Hematopoietic multipotent progenitor cell treated with erythropoietin and hydrocortisone succinate and interleukin-3 and kit ligand, for 15 days (in vitro differentiated cells): ENCODE measurements around the gene RAB39A.

Experiments used
- DNase-seq: peaks from one replicate; pipeline ENCODE4 v3.0.0-alpha.2; 2015; ENCODE audit warnings: low spot score

RAB39A gene

DNA sequence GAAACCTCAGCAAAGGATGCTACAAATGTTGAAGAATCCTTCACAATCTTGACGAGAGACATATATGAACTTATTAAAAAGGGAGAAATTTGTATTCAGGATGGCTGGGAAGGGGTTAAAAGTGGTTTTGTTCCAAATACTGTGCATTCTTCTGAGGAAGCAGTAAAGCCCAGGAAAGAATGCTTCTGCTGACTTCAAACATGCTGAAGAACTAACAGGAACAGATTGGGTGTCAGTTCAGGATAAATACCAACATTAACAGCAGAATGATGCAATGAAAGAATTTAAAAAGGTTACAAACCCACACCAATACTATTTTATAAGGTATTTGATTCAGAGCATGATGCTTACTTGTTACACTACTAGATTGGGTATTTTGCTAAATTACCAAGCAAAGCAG lies 33.9 kb downstream of the RAB39A start:
- no peak for DNase-seq

DNA sequence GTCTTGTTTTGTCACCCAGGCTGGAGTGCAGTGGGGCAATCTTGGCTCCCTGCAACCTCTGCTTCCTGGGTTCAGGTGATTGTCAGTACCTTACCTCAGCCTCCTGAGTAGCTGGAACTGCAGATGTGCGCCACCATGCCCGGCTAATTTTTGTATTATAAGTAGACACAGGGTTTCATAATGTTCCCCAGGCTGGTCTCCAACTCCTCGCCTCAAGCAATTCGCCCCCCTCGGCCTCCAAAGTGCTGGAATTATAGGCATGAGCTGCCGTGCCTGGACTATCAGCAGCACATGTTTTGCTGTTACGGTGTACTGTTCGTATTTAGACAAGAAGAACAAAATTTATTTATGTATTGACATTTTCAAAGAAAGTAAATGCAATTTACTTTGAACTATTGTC lies 34.8 kb downstream of the RAB39A start:
- no peak for DNase-seq

DNA sequence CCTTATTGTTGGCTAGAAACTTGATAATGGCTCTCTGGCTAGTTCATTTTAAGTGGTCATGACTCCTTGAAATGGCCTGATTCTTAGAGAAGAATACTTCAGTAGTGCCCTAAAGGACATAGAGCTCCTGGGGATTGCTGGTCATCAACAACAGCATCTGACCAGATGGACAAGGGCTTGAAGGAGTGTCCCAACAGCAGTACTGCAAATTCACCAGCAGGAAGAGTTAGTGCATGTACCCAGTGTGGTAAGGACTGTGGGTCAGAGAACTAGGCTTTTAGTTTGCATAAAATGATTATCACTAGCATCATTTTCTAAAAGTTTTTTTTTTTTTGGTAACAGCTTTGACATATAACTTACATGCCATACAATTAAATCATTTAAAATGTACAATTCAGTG lies 41.0 kb downstream of the RAB39A start:
- DNase-seq: no peak

DNA sequence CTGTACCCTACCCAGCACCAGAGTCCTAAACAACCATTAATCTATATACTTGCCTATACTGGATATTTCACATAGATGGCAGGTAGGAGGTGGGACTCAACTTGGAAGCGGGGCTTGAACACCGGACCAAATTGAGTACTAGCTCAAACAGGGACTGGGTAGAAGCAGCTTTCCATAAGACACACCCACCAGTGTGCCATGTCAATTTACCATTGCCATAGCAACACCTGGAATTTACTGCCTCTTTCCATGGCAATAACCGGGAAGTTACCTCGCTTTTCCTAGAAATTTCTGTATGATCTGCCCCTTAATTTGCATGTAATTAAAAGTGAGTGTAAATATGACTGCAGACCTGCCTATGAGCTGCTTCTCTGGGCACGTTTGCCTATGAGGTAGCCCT lies 41.8 kb downstream of the RAB39A start:
- no peak for DNase-seq

DNA sequence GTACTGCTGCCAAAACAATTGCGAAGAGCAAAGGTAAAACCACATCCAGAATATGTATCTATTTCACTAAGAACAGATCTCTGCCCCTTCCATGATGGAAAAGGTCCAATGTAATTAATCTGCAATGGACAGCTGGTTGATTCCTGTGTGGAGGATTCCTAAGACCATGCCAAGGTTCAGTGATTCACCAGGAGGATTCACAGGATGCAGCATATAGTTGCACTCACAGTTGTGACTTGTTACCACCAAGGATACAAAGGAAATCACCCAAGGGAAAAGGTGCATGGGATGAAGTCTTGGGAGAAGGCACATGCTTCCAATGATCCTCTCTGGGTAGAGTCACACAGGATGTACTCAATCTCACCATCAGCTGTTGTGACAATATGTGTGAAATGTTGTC lies 45.4 kb downstream of the RAB39A start:
- no peak for DNase-seq

DNA sequence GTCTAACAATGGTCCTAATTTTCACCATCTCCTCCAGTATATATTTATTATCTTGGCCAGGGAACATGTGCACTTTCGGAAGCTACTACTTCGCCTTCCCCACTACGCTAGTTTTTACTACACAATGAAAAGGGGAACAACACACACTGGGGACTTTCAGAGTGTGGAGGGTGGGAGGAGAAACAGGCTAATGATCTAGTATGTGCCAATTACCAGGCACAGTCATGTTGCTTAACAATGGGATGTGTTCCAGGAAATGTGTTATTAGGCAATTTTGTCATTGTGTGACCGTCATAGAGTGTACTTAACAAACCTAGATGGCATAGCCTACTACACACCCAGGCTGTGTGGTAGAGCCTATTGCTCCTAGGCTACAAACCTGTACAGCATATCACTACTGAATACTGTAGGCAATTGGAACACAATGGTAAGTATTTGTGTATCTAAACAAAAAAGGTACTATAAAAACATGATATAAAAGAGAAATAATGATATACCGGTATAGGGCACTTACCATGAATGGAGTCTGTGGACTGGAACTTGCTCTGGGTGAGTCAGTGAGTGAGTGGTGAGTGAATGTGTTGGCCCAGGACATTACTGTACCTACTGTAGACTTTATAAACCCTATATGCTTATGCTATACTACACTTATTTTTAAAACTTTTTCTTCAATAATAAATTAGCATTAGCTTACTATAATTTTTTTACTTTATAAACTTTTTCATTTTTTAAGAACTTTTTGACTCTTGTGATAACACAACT lies 60.3 kb downstream of the RAB39A start:
- DNase-seq: no peak

DNA sequence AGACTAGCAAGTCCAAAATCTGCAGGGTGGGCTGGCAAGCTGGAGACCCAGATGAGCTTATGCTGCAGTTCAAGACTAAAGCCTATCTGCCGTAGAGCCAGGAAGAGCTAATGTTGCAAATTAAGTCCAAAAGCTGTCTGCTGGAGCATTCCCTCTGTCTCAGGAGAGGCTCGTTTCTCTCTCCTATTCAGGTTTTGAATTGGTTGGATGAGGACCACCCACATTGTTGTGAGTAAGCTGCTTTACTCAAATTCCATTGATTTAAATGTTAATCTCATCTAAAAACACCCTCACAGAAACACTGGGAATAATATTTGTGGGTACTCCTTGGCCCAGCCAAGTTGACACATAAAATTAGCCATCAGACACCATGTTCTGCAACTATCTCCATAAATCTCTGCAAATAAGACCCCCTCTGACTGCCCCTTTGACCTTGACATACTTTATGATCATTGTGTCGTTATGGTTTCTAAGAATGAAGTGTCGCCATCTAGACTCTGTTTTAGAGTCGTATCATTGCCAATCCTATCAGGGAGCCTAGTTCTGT lies 63.7 kb downstream of the RAB39A start:
- DNase-seq: no peak

DNA sequence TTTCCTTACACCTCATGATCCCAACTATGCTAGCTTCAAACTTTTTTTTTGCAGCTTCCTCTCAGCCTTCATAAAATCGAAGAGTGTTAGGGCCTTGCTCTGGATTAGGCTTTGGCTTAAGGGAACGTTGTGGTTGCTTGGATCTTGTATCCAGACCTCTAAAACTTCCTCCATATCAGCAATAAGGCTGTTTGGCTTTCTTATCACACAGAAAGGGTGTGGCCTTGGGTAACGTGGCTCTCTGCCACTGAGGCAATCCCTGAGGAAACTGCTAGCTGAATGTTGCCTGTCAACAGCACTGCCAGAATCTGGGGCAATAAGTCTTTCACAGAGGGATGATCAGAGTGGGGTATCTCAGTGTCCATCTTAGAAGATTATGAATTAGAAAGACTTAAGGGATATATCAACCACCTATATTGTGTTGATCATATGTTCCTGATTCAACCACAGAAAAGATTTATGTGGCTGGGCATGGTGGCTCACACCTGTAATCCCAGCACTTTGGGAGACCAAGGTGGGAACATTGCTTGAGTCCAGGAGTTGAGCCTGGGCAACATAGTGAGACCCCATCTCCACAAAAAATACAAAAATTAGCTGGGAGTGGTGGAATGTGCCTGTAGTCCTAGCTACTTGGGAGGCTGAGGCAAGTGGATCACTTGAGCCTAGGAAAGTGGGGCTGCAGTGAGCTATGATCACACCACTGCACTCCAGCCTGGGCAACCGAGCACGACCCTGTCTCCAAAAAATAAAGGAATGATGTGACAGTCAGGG lies 67.9 kb downstream of the RAB39A start:
- no peak for DNase-seq

DNA sequence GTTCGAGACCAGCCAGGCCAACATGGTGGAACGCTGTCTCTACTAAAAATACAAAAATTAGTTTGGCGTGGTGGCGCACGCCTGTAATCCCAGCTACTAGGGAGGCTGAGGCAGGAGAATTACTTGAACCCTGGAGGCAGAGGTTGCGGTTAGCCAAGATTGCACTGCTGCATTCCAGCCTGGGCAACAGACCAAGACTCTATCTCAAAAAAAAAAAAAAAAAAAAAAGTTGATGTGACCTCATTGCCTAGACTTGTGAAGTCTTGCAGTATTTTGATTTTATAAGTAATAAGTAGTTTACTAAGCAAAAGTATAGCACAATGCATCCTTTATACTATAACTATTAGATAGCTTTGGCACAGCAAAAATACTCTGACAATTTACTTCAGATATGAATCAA lies 70.5 kb downstream of the RAB39A start:
- no peak for DNase-seq

DNA sequence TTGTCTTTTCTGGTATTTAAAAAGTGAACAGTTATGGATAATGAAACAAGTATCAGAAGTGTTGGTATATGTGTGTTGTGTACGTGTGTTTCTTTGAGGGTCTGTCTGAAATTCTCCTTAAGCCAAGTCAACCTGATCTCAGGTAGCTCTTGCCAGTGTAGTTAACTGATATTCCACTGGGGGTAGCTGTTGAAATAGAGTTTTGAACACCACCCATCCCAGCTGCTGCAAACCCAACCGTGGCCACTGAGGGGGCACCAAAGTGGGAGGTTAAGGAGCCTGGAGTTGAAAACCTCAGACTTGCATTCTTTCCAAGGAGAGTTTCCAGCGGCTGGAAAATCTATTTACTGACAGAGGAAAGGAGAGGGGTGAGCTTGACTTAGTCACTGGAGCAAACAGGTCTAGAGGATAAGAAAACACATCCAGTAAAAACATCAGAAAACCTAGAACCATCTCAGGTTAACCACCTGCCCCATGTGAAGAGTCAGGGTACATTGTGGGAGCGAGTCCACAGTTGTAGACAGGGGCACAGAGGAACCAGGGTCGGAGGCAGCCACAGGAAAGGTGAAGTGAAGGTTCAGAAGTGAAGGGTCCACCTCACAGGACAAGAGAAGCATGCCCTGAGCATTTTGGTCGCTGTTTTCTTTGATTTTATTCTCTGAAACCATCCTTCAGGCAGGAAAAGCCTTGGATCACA lies 71.7 kb downstream of the RAB39A start:
- DNase-seq: peak; percentile 42

DNA sequence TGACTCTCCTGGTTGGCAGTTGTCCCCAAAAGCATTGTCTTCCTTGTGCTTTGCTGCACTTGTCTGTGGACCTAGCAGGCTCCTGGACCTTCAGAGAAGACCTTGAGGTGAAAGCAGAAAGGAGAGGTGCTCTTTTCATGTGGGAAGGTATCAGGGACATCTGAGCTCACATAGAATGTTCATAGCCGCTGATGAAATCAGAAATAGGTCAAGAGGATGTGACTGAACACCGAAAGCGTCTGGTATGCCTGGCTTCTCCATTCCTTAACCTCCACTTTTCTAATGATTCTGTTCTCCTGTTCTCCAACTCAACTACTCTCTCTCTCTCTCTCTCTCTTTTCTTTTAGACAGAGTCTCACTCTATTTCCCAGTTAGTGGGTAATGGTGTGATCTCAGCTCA lies 74.2 kb downstream of the RAB39A start:
- no peak for DNase-seq

DNA sequence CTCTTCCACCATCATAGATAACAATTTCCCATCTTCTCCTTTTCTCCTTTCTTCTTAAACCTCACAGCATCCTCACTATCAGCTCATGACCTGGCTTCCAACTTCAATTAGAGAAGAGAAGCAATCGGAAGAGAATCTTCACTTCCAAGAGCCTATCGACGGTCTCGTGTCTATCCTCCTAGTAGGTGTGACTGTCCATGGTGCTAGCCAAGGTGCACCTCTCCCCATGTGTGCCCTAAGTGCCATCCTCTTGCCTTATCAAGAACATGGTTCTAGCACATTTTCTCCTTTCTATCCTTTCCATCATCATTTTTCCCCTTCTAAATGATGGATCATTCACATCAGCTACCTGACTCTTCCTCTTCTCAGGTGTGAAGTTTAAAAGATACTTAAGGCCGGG lies 75.4 kb downstream of the RAB39A start:
- DNase-seq: no peak

DNA sequence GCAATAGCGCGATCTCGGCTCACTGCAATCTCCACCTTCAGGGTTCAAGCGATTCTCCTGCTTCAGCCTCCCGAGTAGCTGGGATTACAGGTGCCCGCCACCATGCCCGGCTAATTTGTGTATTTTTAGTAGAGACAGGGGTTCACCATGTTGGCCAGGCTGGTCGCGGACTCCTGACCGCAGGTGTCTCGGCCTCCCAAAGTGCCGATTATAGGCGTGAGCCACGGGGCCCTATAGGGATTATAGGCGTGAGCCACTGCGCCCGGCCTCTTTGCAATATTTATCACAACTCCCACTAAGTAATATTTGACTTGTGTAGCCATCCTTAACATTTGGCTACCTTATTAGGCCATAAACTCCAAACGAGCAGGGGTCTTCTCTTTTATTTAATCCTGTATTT lies 79.6 kb downstream of the RAB39A start:
- no peak for DNase-seq

DNA sequence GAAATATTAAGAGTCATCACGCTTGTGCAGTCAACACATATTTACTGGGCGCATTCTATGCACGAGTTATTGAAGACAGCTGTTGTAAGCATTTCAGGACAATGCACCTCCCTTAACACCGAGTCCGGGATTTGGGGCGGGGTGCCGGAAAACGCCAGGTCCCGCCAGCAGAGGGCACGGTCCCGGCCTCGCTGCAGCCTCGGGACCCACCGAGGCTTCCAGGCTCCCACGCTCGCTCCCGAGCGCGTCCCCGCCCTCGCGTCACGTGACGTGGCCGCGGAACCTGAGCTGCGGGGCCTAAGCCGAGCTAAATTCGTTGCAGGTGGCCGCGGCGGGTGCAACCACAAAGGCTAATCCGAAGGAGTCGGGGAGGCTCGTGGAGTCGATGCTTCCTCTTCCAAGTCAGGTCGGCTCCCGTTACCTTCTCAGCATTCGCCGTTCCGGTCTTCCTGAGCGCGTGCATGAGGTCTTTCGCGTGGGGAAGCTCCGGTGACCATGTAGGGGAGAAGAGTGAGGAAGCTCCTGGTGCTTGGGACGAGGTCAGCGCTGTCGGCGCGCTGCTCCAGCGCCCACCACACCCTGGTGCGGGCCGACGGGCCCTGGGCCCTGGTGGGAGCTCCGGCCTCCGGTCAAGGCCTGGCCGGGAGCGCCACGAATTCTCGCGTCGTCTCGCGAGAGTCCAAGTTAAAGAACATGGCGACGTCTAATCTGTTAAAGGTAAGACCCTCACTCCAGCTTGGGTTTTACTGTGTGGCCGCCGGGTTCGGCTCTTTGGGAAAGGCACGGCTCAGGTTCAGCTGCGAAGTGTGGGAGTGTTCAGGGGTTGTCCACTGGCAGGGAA lies 80.6 kb downstream of the RAB39A start, which contains the start of gene CUL5:
TSS of gene CUL5 (plus strand) at position 243 of the 841 bp plus-strand sequence. CDS start at position 694, 451 bp downstream.
- DNase-seq: peak; percentile 92

DNA sequence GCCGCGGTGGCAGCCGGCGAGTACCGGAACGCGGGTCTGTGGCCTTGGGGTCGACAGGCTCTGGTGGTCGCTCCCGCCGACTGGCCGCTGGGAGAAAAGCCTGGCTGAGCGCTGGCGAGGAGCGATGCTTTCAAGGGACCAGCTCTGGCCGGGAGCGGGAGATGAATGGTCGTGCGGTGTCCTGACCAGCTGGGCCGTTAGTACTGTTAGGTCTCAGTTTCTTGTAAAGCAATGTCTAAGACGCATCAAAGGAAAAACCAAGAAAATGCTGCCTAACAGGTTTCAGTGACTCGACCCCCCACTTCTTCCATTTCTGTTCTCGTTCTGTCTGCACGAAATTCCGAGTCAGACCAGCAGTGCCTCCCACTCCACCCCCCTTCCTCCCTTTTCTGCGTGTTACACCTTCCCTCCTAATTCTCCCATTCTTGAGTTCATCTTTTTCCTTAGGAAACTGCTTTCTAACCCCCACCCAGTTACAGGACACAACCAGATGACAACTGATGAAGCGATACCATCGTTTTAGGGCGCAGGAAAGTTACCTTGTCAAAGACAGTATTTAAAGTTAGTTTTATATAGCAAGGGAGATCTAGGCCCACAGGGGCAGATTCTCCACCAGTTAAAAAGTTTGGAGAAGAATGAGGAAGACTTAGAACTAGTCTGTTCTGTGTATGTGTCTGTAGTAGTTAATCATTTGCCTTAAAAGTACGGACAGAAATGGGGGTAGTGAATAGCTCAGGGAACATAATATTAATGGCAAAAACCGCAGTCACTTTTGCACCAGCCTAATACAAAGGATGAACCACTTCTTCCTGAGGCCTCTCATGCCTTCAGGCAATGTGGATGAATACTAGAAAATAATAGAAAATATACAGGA lies 81.5 kb downstream of the RAB39A start:
- DNase-seq: peak; percentile 20

DNA sequence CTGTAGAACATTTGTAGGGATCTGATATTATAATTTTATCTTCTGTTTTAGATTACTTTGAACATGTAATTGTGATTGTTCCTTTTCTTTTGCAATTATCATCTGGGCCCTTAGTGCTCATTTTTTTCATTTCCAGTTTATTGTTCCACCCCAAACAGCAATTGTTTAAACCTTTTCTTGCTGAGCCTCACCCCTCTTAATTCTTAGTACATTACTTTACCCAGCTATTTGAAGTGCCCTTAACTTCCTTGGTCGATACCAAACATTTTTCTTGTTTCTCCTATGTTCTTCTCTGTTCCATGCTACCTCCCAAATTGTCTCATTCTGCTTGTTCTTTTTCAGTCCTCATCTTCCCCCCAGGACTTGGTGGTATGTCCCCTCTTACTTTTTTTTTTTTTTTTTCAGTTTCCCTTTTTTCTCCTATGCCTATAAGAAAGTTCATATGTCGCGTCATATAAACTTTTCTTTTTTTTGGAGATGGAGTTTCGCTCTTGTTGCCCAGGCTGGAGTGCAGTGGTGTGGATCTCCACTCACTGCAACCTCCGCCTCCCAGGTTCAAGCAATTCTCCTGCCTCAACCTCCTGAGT lies 84.0 kb downstream of the RAB39A start:
- DNase-seq: no peak
